Coronary artery (tissue), 2 donors: ENCODE results near the gene PLCG2.
"Not testable (repeated sequence)": the region's sequence is repeated elsewhere in the genome, so short reads cannot be mapped to it uniquely, and the experiment has no call there.

ENCODE experiments used
- DNase-seq: peaks from one replicate; pipeline ENCODE4 v3.0.0-alpha.2; 2017; ENCODE audit warnings: low spot score
- H3K27ac ChIP-seq, 2 donors: fragments of 200-600 bp; sonication (generic); one replicate each; pipeline ENCODE4 v1.5.1; 2016 to 2019
- H3K4me3 ChIP-seq: fragments of 200-600 bp; sonication (generic); 2 replicates; pipeline ENCODE4 v1.5.1; 2016; ENCODE audit warnings: mild to moderate bottlenecking, moderate library complexity
- CTCF ChIP-seq: fragments of 200-600 bp; sonication (generic); IDR thresholded peaks from one replicate; pipeline ENCODE4 v1.5.1; 2019; ENCODE audit warnings: antibody characterized with exemption

Gene PLCG2

GRCh38 chr16:81754858-81755257 lies 24.2 kb upstream of the PLCG2 start:
- TF ChIP-seq CTCF, result no peak
- no peak for DNase-seq
- Histone ChIP-seq H3K27ac (no peak overlapping the region), H3K4me3 (no peak overlapping the region)

- no peak overlapping the region for H3K4me3 ChIP-seq
- no peak for DNase-seq
- peak overlapping the region in 1 of 2 donors; percentile 14 for H3K27ac ChIP-seq
- no peak for TF ChIP-seq CTCF
Measured at GRCh38 chr16:81755915-81756614, 23.0 kb upstream of the PLCG2 start.

GRCh38 chr16:81756615-81757356 lies 22.3 kb upstream of the PLCG2 start:
- no peak for DNase-seq
- Histone ChIP-seq H3K4me3 (no peak overlapping the region), H3K27ac (peak overlapping the region in 1 of 2 donors; percentile 14)
- no peak for TF ChIP-seq CTCF

GRCh38 chr16:81758376-81758775 lies 20.7 kb upstream of the PLCG2 start:
- no peak for TF ChIP-seq CTCF
- Histone ChIP-seq H3K27ac (no peak overlapping the region), H3K4me3 (no peak overlapping the region)
- DNase-seq, result no peak

- H3K4me3 ChIP-seq, DNase-seq, H3K27ac ChIP-seq: not testable (repeated sequence)
Measured at GRCh38 chr16:81762322-81762721, 16.8 kb upstream of the PLCG2 start.

GRCh38 chr16:81765111-81765919 lies 13.8 kb upstream of the PLCG2 start:
- Histone ChIP-seq H3K27ac (no peak overlapping the region), H3K4me3 (no peak overlapping the region)
- TF ChIP-seq CTCF, result no peak
- DNase-seq, result no peak

GRCh38 chr16:81765969-81766368 lies 13.1 kb upstream of the PLCG2 start:
- TF ChIP-seq CTCF, result no peak
- DNase-seq, result no peak
- H3K27ac ChIP-seq, result no peak overlapping the region
- H3K4me3 ChIP-seq, result no peak overlapping the region
